ENCODE measurements around the gene RGS17.
"Not testable (repeated sequence)": the region's sequence is repeated elsewhere in the genome, so short reads cannot be mapped to it uniquely, and the experiment has no call there.

Gene RGS17

DNA sequence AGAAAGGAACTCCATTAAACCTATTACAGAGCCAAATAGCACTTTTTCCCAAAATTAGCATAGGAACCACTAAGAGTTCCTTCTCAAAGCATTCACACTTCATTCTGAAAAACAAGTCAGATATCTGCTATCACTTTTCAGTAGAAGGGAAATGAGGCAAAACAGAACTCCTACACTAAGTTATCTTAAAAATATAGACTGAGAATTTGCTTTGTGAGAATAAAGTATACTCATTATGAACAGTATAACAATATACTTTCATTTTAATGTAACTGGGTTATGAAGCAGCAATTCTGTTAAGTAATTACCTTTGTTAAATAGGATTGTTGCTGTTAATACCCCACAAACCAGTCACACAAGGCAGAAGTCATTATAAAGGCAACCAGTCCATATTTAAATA lies 137.2 kb downstream of the RGS17 start:
- H3K4me3 ChIP-seq (ENCODE audit: low read depth, low read length), result no peak overlapping the region
- DNase-seq (ENCODE audit: low read depth), result no peak
- in situ Hi-C loops (cut with HindIII; ENCODE audit: low sequenced_read_pairs), result no loop called here
- TF ChIP-seq, protein P1, sequence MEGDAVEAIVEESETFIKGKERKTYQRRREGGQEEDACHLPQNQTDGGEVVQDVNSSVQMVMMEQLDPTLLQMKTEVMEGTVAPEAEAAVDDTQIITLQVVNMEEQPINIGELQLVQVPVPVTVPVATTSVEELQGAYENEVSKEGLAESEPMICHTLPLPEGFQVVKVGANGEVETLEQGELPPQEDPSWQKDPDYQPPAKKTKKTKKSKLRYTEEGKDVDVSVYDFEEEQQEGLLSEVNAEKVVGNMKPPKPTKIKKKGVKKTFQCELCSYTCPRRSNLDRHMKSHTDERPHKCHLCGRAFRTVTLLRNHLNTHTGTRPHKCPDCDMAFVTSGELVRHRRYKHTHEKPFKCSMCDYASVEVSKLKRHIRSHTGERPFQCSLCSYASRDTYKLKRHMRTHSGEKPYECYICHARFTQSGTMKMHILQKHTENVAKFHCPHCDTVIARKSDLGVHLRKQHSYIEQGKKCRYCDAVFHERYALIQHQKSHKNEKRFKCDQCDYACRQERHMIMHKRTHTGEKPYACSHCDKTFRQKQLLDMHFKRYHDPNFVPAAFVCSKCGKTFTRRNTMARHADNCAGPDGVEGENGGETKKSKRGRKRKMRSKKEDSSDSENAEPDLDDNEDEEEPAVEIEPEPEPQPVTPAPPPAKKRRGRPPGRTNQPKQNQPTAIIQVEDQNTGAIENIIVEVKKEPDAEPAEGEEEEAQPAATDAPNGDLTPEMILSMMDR (IDR thresholded peaks at IDR 0.05; ENCODE audit: low read depth, low read length, missing control alignments), result no peak

DNA sequence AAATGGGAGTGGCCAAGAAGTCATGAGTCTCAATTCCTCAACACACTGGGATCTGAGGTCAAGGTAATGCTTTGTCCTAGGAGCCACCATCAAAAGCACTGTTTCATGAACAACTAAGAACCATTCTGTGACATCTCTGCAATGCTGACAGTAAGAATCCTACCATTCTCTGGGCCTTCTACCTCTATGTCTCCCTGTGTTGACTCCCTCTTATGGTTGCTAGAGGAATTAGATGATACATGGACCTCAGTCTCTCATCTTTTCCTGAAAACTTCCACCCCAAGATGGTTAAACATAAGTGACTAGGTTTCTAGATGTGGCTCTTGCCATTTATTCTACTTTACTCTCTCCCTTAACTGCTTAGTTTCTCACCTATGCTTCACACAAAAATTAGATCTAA lies 137.7 kb downstream of the RGS17 start:
- no peak overlapping the region for H3K4me3 ChIP-seq (ENCODE audit: low read depth, low read length)
- in situ Hi-C loops (cut with HindIII; ENCODE audit: low sequenced_read_pairs), result no loop called here
- TF ChIP-seq, protein P1 (IDR thresholded peaks at IDR 0.05; ENCODE audit: low read depth, low read length, missing control alignments), result peak; percentile 18
- DNase-seq (ENCODE audit: low read depth), result no peak

DNA sequence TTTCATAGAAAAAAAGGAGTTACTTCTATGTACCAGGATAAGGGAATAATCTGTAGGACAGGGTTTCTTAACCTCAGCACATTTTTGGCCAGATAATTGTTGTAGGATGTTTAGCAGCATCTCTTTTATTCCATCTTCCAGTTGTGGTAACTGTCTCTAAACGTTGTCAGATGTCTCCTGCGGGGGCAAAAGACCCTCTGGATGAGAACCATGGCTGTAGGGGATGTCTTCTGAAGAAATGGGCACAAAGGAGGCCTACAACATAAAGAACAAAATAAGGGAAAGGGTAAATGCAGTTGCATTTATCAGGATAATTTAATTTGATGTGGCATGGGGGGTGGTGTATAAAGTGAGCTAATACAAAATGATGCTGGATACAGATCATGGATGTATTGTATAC lies 144.1 kb downstream of the RGS17 start:
- TF ChIP-seq, protein P1 (IDR thresholded peaks at IDR 0.05; ENCODE audit: low read depth, low read length, missing control alignments), result no peak
- in situ Hi-C loops (cut with HindIII; ENCODE audit: low sequenced_read_pairs), result no loop called here
- DNase-seq (ENCODE audit: low read depth), result no peak
- H3K4me3 ChIP-seq (ENCODE audit: low read depth, low read length), result no peak overlapping the region

DNA sequence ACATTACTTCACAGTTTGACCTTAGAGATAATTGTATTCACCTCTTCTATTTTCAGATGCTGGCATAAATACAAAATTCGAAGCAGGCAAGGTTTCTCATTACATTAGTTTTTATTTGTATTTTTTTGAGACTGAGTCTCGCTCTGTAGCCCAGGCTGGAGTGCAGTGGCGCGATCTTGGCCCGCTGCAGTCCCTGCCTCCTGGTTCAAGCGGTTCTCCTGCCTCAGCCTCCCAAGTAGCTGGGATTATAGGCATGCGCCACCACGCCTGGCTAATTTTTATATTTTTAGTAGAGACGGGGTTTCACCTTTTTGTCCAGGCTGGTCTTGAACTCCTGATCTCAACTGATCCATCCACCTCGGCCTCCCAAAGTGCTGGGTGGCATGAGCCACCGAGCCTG lies 145.8 kb downstream of the RGS17 start:
- DNase-seq (ENCODE audit: low read depth); in situ Hi-C loops (cut with HindIII; ENCODE audit: low sequenced_read_pairs); H3K4me3 ChIP-seq (ENCODE audit: low read depth, low read length): not testable (repeated sequence)

DNA sequence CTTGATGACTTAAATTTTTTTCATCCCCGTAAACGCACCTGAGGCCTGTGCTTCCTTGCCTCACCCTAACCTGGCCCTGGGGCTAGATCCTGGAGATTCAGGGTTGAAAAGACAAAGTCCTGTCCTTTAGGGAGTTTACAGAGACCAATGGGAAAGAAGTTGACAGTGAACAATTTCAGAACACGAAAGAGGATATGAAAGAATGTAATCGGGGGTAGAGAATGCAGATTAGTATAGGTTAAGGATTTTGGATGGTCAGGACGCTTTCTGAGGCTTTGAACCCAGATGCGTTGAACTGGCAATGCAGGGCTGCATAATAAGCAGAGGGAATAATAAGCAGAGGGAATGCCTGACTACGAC lies 146.6 kb downstream of the RGS17 start:
- no peak for DNase-seq (ENCODE audit: low read depth)
- TF ChIP-seq, protein P1 (IDR thresholded peaks at IDR 0.05; ENCODE audit: low read depth, low read length, missing control alignments), result no peak
- in situ Hi-C loops (cut with HindIII; ENCODE audit: low sequenced_read_pairs), result no loop called here
- peak overlapping the region; percentile 79 for H3K4me3 ChIP-seq (ENCODE audit: low read depth, low read length)

DNA sequence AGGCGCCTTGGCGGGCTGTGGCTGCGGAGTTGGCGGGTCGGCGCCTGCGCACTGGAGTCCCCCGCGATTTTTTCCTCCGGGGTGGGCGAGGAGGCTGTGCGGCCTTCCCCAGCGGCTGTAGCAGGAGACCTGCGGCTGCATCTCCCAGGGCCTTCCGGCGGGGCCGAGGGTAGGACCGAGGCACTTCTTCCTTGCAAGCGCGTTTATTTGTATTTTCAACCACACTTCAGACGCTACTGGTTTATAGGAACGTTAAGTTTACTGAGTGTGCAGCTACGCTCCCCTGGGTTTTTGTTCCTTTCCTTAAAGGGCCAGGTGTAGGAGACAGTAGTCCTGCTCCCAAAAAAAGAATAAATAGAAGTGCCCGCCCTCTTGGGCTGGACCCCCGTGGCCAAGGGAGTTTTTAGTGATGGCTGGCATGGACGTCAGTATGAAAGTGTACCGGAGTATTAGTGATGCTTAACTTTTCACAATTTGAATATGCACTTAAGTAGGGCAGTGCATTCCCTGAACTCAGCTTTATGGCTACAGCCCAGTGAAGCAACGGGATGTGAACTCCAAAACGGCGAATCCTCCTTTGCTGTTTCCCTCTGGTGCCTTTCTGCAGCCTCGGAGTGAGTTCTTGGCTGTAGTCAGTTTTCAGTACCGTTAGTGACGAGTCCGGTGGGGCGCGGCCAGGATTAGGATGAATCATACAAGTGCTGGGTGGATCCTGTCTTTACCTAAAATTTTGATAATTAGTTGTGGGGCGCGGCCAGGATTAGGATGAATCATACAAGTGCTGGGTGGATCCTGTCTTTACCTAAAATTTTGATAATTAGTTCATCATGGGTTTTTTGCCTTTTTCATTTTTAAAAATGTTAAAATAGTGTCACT lies 147.2 kb downstream of the RGS17 start:
- peak; percentile 49 for DNase-seq (ENCODE audit: low read depth)
- in situ Hi-C loops (cut with HindIII; ENCODE audit: low sequenced_read_pairs), result no loop called here
- peak overlapping the region; percentile 79 for H3K4me3 ChIP-seq (ENCODE audit: low read depth, low read length)
- TF ChIP-seq, protein P1 (IDR thresholded peaks at IDR 0.05; ENCODE audit: low read depth, low read length, missing control alignments), result no peak

- TF ChIP-seq, protein P1 (IDR thresholded peaks at IDR 0.05; ENCODE audit: low read depth, low read length, missing control alignments), result no peak
- DNase-seq (ENCODE audit: low read depth), result peak; percentile 95
- H3K4me3 ChIP-seq (ENCODE audit: low read depth, low read length), result peak within 1 kb of the TSS; percentile 79
- in situ Hi-C loops (cut with HindIII; ENCODE audit: low sequenced_read_pairs), result no loop called here
Measured at GRCh38 chr6:152982904-152983636, 148.0 kb downstream of the RGS17 start, which contains the start of gene FBXO5. Gene FBXO5, minus strand, starts transcription at chr6:152983041. Its CDS starts 82 bp downstream, at chr6:152982959.

All from astrocyte of the cerebellum (primary cell).